A549 (cell line): ENCODE results near the gene PIGP. TPM values are rescaled to one million over a fixed set of nuclear protein-coding genes. Genes with fewer than 3 reads are reported as not detected.

ENCODE experiments used
- ATAC-seq, 2 experiments: fragments of 200-7000 bp in 1 of 2; fragments of >200 bp in 1 of 2; cut with Nextera tagmentation in 1 of 2; cut with Tn5 transposase in 1 of 2; 3 replicates each; pipeline versions ENCODE4 v1.8.0 to v1.9.1; 2018 to 2020; ENCODE audit warnings: mild to moderate bottlenecking in 1 of 2, moderate library complexity in 1 of 2
- CTCF ChIA-PET: fragments of 300-600 bp; sonication (Branson Sonifier 250); formaldehyde crosslinking; extraction: SDS; loops from one replicate; lab custom pipeline; 2021; ENCODE audit warnings: antibody characterized with exemption, inconsistent platforms; lab: Yijun Ruan, JAX
- POLR2A ChIA-PET: fragments of 350-600 bp; formaldehyde crosslinking; extraction: SDS; loops from one replicate; lab custom pipeline; 2021; ENCODE audit warnings: antibody characterized with exemption, inconsistent platforms; lab: Yijun Ruan, JAX
- DNase-seq, 2 experiments: peaks; one replicate each; pipeline versions ENCODE4 v3.0.0 to v3.0.0-alpha.2; 2011 to 2016; ENCODE audit warnings: low read depth in 1 of 2, low spot score in 1 of 2
- FAIRE-seq: peaks from 2 replicates; lab custom pipeline; 2011; peaks lifted over from hg19 to GRCh38; lab: Jason Lieb, UNC
- H3K27ac ChIP-seq, 2 experiments: fragments of >200 bp; sonication (Bioruptor Twin); formaldehyde crosslinking; 3 replicates each; pipeline ENCODE4 v1.5.1; 2016 to 2017
- H3K4me1 ChIP-seq: fragments of >200 bp; sonication (Bioruptor Twin); formaldehyde crosslinking; 3 replicates; pipeline ENCODE4 v1.6.1; 2016
- H3K4me2 ChIP-seq: fragments of >200 bp; sonication (Bioruptor Twin); formaldehyde crosslinking; 3 replicates; pipeline ENCODE4 v1.6.1; 2016
- H3K4me3 ChIP-seq: fragments of >200 bp; sonication (Bioruptor Twin); formaldehyde crosslinking; 3 replicates; pipeline ENCODE4 v1.5.1; 2016
- H3K9me3 ChIP-seq: fragments of >200 bp; sonication (Bioruptor Twin); formaldehyde crosslinking; 3 replicates; pipeline ENCODE4 v1.6.1; 2016
- ATOH8 ChIP-seq: fragments of 250-450 bp; sonication (Bioruptor Pico); IDR thresholded peaks from 2 replicates; pipeline ENCODE4 v1.5.0; 2020; ENCODE audit warnings: low read depth, mild to moderate bottlenecking, moderate library complexity
- CBX8 ChIP-seq: fragments of 200-600 bp; sonication (generic); IDR thresholded peaks from 2 replicates; pipeline ENCODE4 v1.6.1; 2016
- CEBPB ChIP-seq, 2 experiments: fragments of >200 bp in 1 of 2; sonication (Bioruptor Twin) in 1 of 2; formaldehyde crosslinking in 1 of 2; IDR thresholded peaks; 2 replicates each; pipeline ENCODE4 v1.6.1; 2012 to 2016
- EHF ChIP-seq: fragments of 250-450 bp; sonication (Bioruptor Pico); IDR thresholded peaks from 2 replicates; pipeline ENCODE4 v1.5.0; 2020; ENCODE audit warnings: mild to moderate bottlenecking
- EHMT2 ChIP-seq: fragments of 200-600 bp; sonication (generic); IDR thresholded peaks from 2 replicates; pipeline ENCODE4 v1.6.1; 2016; ENCODE audit warnings: antibody characterized with exemption, low read depth, mild to moderate bottlenecking, moderate library complexity
- EP300 ChIP-seq, 2 experiments: fragments of >200 bp; sonication (Bioruptor Twin); formaldehyde crosslinking; IDR thresholded peaks; 2 replicates in 1 of 2; 3 replicates in 1 of 2; pipeline ENCODE4 v1.6.1; 2016 to 2017
- ESRRA ChIP-seq: fragments of 150-350 bp; IDR thresholded peaks from 2 replicates; pipeline ENCODE4 v1.6.1; 2014; ENCODE audit warnings: mild to moderate bottlenecking, low read length, borderline replicate concordance
- HDAC2 ChIP-seq: fragments of 200-600 bp; sonication (generic); IDR thresholded peaks from 2 replicates; pipeline ENCODE4 v1.6.1; 2016
- HOXA7 ChIP-seq: fragments of 250-450 bp; sonication (Bioruptor Pico); IDR thresholded peaks from 2 replicates; pipeline ENCODE4 v1.5.0; 2020; ENCODE audit warnings: mild to moderate bottlenecking, moderate library complexity
- HOXB13 ChIP-seq: fragments of 250-450 bp; sonication (Bioruptor Pico); IDR thresholded peaks from 2 replicates; pipeline ENCODE4 v1.5.0; 2020; ENCODE audit warnings: low read depth, mild to moderate bottlenecking, moderate library complexity
- HOXB5 ChIP-seq: fragments of 250-450 bp; sonication (Bioruptor Pico); IDR thresholded peaks from 2 replicates; pipeline ENCODE4 v1.5.0; 2020; ENCODE audit warnings: mild to moderate bottlenecking, moderate library complexity
- MYC ChIP-seq: IDR thresholded peaks from 2 replicates; pipeline ENCODE4 v1.6.1; 2012; ENCODE audit warnings: mild to moderate bottlenecking, inconsistent platforms, low read length, improper control_type of control experiment, borderline replicate concordance
- NR3C1 ChIP-seq: fragments of >200 bp; sonication (Bioruptor Twin); formaldehyde crosslinking; IDR thresholded peaks from 3 replicates; pipeline ENCODE4 v1.6.1; 2017
- PBX3 ChIP-seq: IDR thresholded peaks from 2 replicates; pipeline ENCODE4 v1.6.1; 2012
- PHF8 ChIP-seq: fragments of 200-600 bp; sonication (generic); IDR thresholded peaks from 2 replicates; pipeline ENCODE4 v1.6.1; 2016; ENCODE audit warnings: low read depth, mild to moderate bottlenecking, antibody characterized with exemption, moderate library complexity, borderline replicate concordance
- RCOR1 ChIP-seq: fragments of 150-350 bp; IDR thresholded peaks from 2 replicates; pipeline ENCODE4 v1.6.1; 2014; ENCODE audit warnings: antibody characterized with exemption, low read length, low read depth
- RFX5 ChIP-seq: fragments of 450-650 bp; IDR thresholded peaks from 2 replicates; pipeline ENCODE4 v1.7.1; 2014; ENCODE audit warnings: antibody characterized with exemption, mild to moderate bottlenecking, moderate library complexity
- RNF2 ChIP-seq: fragments of 200-600 bp; sonication (generic); IDR thresholded peaks from 2 replicates; pipeline ENCODE4 v1.6.1; 2016; ENCODE audit warnings: low read depth, mild to moderate bottlenecking, antibody characterized with exemption, moderate library complexity, borderline replicate concordance
- SMC3 ChIP-seq: fragments of >200 bp; sonication (Bioruptor Twin); formaldehyde crosslinking; IDR thresholded peaks from 3 replicates; pipeline ENCODE4 v1.6.1; 2018; ENCODE audit warnings: inconsistent platforms
- SREBF2 ChIP-seq: fragments of 450-650 bp; IDR thresholded peaks from 2 replicates; pipeline ENCODE4 v1.6.1; 2014; ENCODE audit warnings: mild to moderate bottlenecking, moderate library complexity
- TFCP2L1 ChIP-seq: fragments of 250-450 bp; sonication (Bioruptor Pico); IDR thresholded peaks from 2 replicates; pipeline ENCODE4 v1.5.0; 2021; ENCODE audit warnings: mild to moderate bottlenecking
- TP53 ChIP-seq: fragments of 250-450 bp; sonication (Bioruptor Pico); IDR thresholded peaks from 2 replicates; pipeline ENCODE4 v1.5.0; 2021; ENCODE audit warnings: mild to moderate bottlenecking, moderate library complexity
- ZSCAN20 ChIP-seq: fragments of 250-450 bp; sonication (Bioruptor Pico); IDR thresholded peaks from 2 replicates; pipeline ENCODE4 v1.8.0; 2022; ENCODE audit warnings: mild to moderate bottlenecking, moderate library complexity
- whole genome bisulfite sequencing: methylation state at CpG from one replicate; pipeline ENCODE4 v1.1.6; 2017; ENCODE audit errors: missing lambda C conversion rate; 5-methylcytosine and 5-hydroxymethylcytosine counted together
- polyA plus RNA-seq, 4 experiments: library from polyadenylated mRNA; depleted of rRNA in 3 of 4; stranded (reverse); fragments of >200 nt; fragmentation: RNase III in 1 of 4; extraction: RNeasy Plus Mini Kit Qiagen cat#74134 plus additional on column Dnase treatment in 1 of 4; gene quantifications; 2 replicates in 3 of 4; 3 replicates in 1 of 4; pipeline ENCODE4 v1.2.3, GENCODE V29; 2011 to 2017
- TF ChIP-seq, protein P1 (sequence below): fragments of 250-450 bp; sonication (Bioruptor Pico); IDR thresholded peaks from 2 replicates; pipeline ENCODE4 v1.5.0; 2021; ENCODE audit warnings: mild to moderate bottlenecking, moderate library complexity, borderline replicate concordance
- TF ChIP-seq, protein P2 (sequence below): IDR thresholded peaks from 2 replicates; pipeline ENCODE4 v1.6.1; 2012
- TF ChIP-seq, protein P3 (sequence below): fragments of >200 bp; sonication (Bioruptor Twin); formaldehyde crosslinking; IDR thresholded peaks from 2 replicates; pipeline ENCODE4 v1.6.1; 2016
- TF ChIP-seq, protein P4 (sequence below): fragments of 200-600 bp; sonication (generic); IDR thresholded peaks from 2 replicates; pipeline ENCODE4 v1.6.1; 2016; ENCODE audit warnings: antibody characterized with exemption, mild to moderate bottlenecking, moderate library complexity

Gene PIGP
- polyA plus RNA-seq, 2 of the 4 experiments (the other 2 are of a cell fraction) = 14.8 to 49.5 TPM

DNA sequence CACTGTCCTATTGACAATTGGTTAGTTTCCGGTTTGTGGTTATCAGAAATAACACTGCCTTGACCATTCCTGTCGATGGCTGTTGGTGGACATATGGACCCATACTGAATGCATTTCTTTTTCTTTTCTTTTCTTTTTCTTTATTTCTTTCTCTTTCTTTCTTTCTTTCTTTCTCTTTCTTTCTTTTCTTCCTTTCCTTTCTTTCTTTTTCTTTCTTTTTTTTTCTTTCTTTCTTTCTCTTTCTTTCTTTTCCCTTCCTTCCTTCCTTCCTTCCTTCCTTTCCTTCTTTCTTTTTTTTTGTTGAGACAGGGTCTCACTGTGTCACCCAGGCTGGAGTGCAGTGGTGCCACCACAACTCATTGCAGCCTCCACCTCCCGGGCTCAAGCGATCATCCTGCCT is 42.0 kb downstream of the PIGP start (continued):
- TF ChIP-seq, protein P1, sequence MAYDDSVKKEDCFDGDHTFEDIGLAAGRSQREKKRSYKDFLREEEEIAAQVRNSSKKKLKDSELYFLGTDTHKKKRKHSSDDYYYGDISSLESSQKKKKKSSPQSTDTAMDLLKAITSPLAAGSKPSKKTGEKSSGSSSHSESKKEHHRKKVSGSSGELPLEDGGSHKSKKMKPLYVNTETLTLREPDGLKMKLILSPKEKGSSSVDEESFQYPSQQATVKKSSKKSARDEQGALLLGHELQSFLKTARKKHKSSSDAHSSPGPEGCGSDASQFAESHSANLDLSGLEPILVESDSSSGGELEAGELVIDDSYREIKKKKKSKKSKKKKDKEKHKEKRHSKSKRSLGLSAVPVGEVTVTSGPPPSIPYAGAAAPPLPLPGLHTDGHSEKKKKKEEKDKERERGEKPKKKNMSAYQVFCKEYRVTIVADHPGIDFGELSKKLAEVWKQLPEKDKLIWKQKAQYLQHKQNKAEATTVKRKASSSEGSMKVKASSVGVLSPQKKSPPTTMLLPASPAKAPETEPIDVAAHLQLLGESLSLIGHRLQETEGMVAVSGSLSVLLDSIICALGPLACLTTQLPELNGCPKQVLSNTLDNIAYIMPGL (CRISPR knock-in tag) = no peak
- no peak for TF ChIP-seq HOXA7
- TF ChIP-seq, all 56 proteins: peak for 0

- Histone ChIP-seq H3K4me2 (no peak overlapping the region), H3K4me1 (peaks cover 10% of the 10 kb centered on the region; the same call in 2 of the 3 replicates), H3K27ac (no peak overlapping the region)
- CTCF ChIA-PET = interaction anchor here (1.9 kb wide), 1 partner anchor 11 kb away, joined by 6 read pairs; no protein-coding TSS in a partner anchor
- TF ChIP-seq HOXB13 (CRISPR knock-in tag) (no peak), PBX3 (no peak), MYC (no peak), CEBPB (IDR thresholded peaks at IDR 0.05) (no peak), SREBF2 (no peak), TFCP2L1 (CRISPR knock-in tag) (no peak), NR3C1 (no peak), ATOH8 (CRISPR knock-in tag) (no peak), EP300 (IDR thresholded peaks at IDR 0.05) (no peak), CBX8 (no peak), RFX5 (no peak), ESRRA (no peak), HOXB5 (CRISPR knock-in tag) (no peak), RNF2 (no peak), TP53 (CRISPR knock-in tag) (no peak), HDAC2 (no peak)
- TF ChIP-seq, all 56 proteins: peak for 0
- peak in 1 of 2 experiments; percentile 4 for DNase-seq
- Histone ChIP-seq H3K4me3 (no peak overlapping the region), H3K9me3 (no peaks in the 10 kb centered on the region)
- no peak for FAIRE-seq
- 85% methylated on average over 4 of the region's 4 CpGs for WGBS
- ATAC-seq = no peak
- POLR2A ChIA-PET = no interaction called here
Observed at GRCh38 chr21:37028570-37028969, 44.3 kb downstream of the PIGP start.

GRCh38 chr21:37026499-37026898 is 46.4 kb downstream of the PIGP start:
- CTCF ChIA-PET = interaction anchor here (0.7 to 2.2 kb wide), 2 partner anchors 16 to 48 kb away, joined by 3 to 11 read pairs; no protein-coding TSS in a partner anchor
- no peak overlapping the region for H3K4me3 ChIP-seq
- H3K9me3 ChIP-seq = no peaks in the 10 kb centered on the region
- H3K4me1 ChIP-seq = no peaks in the 10 kb centered on the region
- 40% methylated on average over 4 of the region's 4 CpGs for WGBS
- POLR2A ChIA-PET = no interaction called here
- FAIRE-seq (no peak), DNase-seq (no peak), ATAC-seq (no peak)
- no peak overlapping the region for H3K4me2 ChIP-seq
- no peak overlapping the region for H3K27ac ChIP-seq
- TF ChIP-seq PHF8 (no peak), RCOR1 (no peak), NR3C1 (no peak), ATOH8 (CRISPR knock-in tag) (no peak), EHMT2 (no peak), ZSCAN20 (CRISPR knock-in tag) (no peak), TFCP2L1 (CRISPR knock-in tag) (no peak), EHF (CRISPR knock-in tag) (no peak), SMC3 (no peak)
- TF ChIP-seq, protein P2, sequence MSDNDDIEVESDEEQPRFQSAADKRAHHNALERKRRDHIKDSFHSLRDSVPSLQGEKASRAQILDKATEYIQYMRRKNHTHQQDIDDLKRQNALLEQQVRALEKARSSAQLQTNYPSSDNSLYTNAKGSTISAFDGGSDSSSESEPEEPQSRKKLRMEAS = no peak
- TF ChIP-seq, protein P3, sequence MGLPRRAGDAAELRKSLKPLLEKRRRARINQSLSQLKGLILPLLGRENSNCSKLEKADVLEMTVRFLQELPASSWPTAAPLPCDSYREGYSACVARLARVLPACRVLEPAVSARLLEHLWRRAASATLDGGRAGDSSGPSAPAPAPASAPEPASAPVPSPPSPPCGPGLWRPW = no peak
- TF ChIP-seq, protein P4, sequence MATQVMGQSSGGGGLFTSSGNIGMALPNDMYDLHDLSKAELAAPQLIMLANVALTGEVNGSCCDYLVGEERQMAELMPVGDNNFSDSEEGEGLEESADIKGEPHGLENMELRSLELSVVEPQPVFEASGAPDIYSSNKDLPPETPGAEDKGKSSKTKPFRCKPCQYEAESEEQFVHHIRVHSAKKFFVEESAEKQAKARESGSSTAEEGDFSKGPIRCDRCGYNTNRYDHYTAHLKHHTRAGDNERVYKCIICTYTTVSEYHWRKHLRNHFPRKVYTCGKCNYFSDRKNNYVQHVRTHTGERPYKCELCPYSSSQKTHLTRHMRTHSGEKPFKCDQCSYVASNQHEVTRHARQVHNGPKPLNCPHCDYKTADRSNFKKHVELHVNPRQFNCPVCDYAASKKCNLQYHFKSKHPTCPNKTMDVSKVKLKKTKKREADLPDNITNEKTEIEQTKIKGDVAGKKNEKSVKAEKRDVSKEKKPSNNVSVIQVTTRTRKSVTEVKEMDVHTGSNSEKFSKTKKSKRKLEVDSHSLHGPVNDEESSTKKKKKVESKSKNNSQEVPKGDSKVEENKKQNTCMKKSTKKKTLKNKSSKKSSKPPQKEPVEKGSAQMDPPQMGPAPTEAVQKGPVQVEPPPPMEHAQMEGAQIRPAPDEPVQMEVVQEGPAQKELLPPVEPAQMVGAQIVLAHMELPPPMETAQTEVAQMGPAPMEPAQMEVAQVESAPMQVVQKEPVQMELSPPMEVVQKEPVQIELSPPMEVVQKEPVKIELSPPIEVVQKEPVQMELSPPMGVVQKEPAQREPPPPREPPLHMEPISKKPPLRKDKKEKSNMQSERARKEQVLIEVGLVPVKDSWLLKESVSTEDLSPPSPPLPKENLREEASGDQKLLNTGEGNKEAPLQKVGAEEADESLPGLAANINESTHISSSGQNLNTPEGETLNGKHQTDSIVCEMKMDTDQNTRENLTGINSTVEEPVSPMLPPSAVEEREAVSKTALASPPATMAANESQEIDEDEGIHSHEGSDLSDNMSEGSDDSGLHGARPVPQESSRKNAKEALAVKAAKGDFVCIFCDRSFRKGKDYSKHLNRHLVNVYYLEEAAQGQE = no peak
